H9 (cell line): ENCODE data around the gene SH3BP1. TPM values are rescaled to one million over a fixed set of nuclear protein-coding genes. Genes with fewer than 3 reads are reported as not detected.
A peak's percentile ranks its signal among the peaks of the same experiment; 100 is the strongest.

Source experiments
- DNase-seq: peaks from one replicate; pipeline ENCODE4 v3.0.0-alpha.2; 2017
- H2AFZ ChIP-seq: one replicate; pipeline ENCODE4 v1.6.1; 2013; ENCODE audit warnings: mild to moderate bottlenecking, low read length, control low read depth, moderate library complexity
- H2AK5ac ChIP-seq: 2 replicates; pipeline ENCODE4 v1.6.1; 2013; ENCODE audit warnings: low read length, control low read depth, mixed read lengths; ENCODE audit not compliant: insufficient read length
- H2BK120ac ChIP-seq: one replicate; pipeline ENCODE4 v1.6.1; 2013; ENCODE audit warnings: low read depth, mild to moderate bottlenecking, low read length, control low read depth, inconsistent platforms; ENCODE audit not compliant: poor library complexity, severe bottlenecking
- H2BK12ac ChIP-seq: 2 replicates; pipeline ENCODE4 v1.6.1; 2013; ENCODE audit warnings: low read length, control low read depth, mixed read lengths, low read depth; ENCODE audit not compliant: insufficient read length
- H2BK15ac ChIP-seq: 2 replicates; pipeline ENCODE4 v1.6.1; 2013; ENCODE audit warnings: low read depth, low read length, control low read depth
- H2BK20ac ChIP-seq: one replicate; pipeline ENCODE4 v1.6.1; 2013; ENCODE audit warnings: low read depth, mild to moderate bottlenecking, low read length, control low read depth, inconsistent platforms; ENCODE audit not compliant: poor library complexity, severe bottlenecking
- H2BK5ac ChIP-seq: 2 replicates; pipeline ENCODE4 v1.6.1; 2013; ENCODE audit warnings: low read length, control low read depth, mixed read lengths; ENCODE audit not compliant: insufficient read length
- H3K14ac ChIP-seq: 2 replicates; pipeline ENCODE4 v1.6.1; 2013; ENCODE audit warnings: low read length, control low read depth; ENCODE audit not compliant: insufficient read depth
- H3K18ac ChIP-seq: 2 replicates; pipeline ENCODE4 v1.6.1; 2013; ENCODE audit warnings: low read depth, mild to moderate bottlenecking, mixed read lengths, low read length, control low read depth; ENCODE audit not compliant: insufficient read length
- H3K23ac ChIP-seq: 2 replicates; pipeline ENCODE4 v1.6.1; 2013; ENCODE audit warnings: low read length, control low read depth, mixed read lengths, low read depth; ENCODE audit not compliant: insufficient read length
- H3K23me2 ChIP-seq: 2 replicates; pipeline ENCODE4 v1.6.1; 2013; ENCODE audit warnings: low read depth, mild to moderate bottlenecking, mixed read lengths, low read length, control low read depth; ENCODE audit not compliant: insufficient read length, poor library complexity, severe bottlenecking
- H3K27ac ChIP-seq: 2 replicates; pipeline ENCODE4 v1.5.1; 2013; ENCODE audit warnings: low read length, control low read depth, mixed read lengths, low read depth; ENCODE audit not compliant: insufficient read length
- H3K27me3 ChIP-seq: 2 replicates; pipeline ENCODE4 v1.6.1; 2013; ENCODE audit warnings: low read length, control low read depth, inconsistent platforms; ENCODE audit not compliant: insufficient read depth
- H3K4ac ChIP-seq: 2 replicates; pipeline ENCODE4 v1.6.1; 2013; ENCODE audit warnings: low read depth, mild to moderate bottlenecking, control low read depth, inconsistent platforms, low read length, moderate library complexity
- H3K4me1 ChIP-seq: 2 replicates; pipeline ENCODE4 v1.6.1; 2013; ENCODE audit warnings: low read length, control low read depth, inconsistent platforms; ENCODE audit not compliant: insufficient read depth
- H3K4me2 ChIP-seq: 2 replicates; pipeline ENCODE4 v1.6.1; 2013; ENCODE audit warnings: low read length, control low read depth, mixed read lengths; ENCODE audit not compliant: insufficient read length, insufficient read depth
- H3K56ac ChIP-seq: 2 replicates; pipeline ENCODE4 v1.6.1; 2013; ENCODE audit warnings: low read depth, mild to moderate bottlenecking, mixed read lengths, low read length, control low read depth; ENCODE audit not compliant: insufficient read length
- H3K79me1 ChIP-seq: 2 replicates; pipeline ENCODE4 v1.6.1; 2013; ENCODE audit warnings: low read depth, mild to moderate bottlenecking, moderate library complexity, low read length, control low read depth, inconsistent platforms; ENCODE audit not compliant: insufficient read depth, poor library complexity, severe bottlenecking
- H3K79me2 ChIP-seq: 2 replicates; pipeline ENCODE4 v1.6.1; 2013; ENCODE audit warnings: low read length, control low read depth, inconsistent platforms; ENCODE audit not compliant: insufficient read depth
- H3K9ac ChIP-seq: 2 replicates; pipeline ENCODE4 v1.6.1; 2013; ENCODE audit warnings: low read length, control low read depth, mixed read lengths; ENCODE audit not compliant: insufficient read length; ENCODE audit errors: extremely low read depth
- H3K9me3 ChIP-seq: one replicate; pipeline ENCODE4 v1.6.1; 2013; ENCODE audit warnings: low read depth, low read length, inconsistent platforms; ENCODE audit not compliant: control insufficient read depth
- H3T11ph ChIP-seq: one replicate; pipeline ENCODE4 v1.6.1; 2013; ENCODE audit warnings: mild to moderate bottlenecking, low read length, control low read depth, inconsistent platforms
- H4K20me1 ChIP-seq: one replicate; pipeline ENCODE4 v1.6.1; 2013; ENCODE audit not compliant: control insufficient read depth, insufficient read length, insufficient read depth
- H4K5ac ChIP-seq: 2 replicates; pipeline ENCODE4 v1.6.1; 2013; ENCODE audit warnings: low read depth, mild to moderate bottlenecking, mixed read lengths, low read length, control low read depth; ENCODE audit not compliant: insufficient read length
- H4K8ac ChIP-seq: replicated peaks from 2 replicates; pipeline ENCODE4 v1.6.1; 2013; ENCODE audit warnings: low read length, control low read depth, mixed read lengths, low read depth; ENCODE audit not compliant: insufficient read length
- H4K91ac ChIP-seq: 2 replicates; pipeline ENCODE4 v1.6.1; 2013; ENCODE audit warnings: low read depth, mild to moderate bottlenecking, moderate library complexity, mixed read lengths, low read length, control low read depth; ENCODE audit not compliant: insufficient read length
- H3K27ac Mint-ChIP-seq, 3 experiments: 2 replicates in 2 of 3; 3 replicates in 1 of 3; pipeline ENCODE4 v1.8.0; 2020 to 2021; ENCODE audit warnings: mixed read lengths in 3 of 3, mild to moderate bottlenecking in 1 of 3, moderate library complexity in 1 of 3
- H3K27me3 Mint-ChIP-seq: 2 replicates; pipeline ENCODE4 v1.8.0; 2021; ENCODE audit warnings: low read depth, mild to moderate bottlenecking, moderate library complexity, mixed read lengths
- H3K36me3 Mint-ChIP-seq, 3 experiments: 2 replicates in 2 of 3; 3 replicates in 1 of 3; pipeline ENCODE4 v1.8.0; 2020 to 2021; ENCODE audit warnings: low read depth in 3 of 3, mixed read lengths in 3 of 3; ENCODE audit not compliant: insufficient read depth in 1 of 3
- H3K4me1 Mint-ChIP-seq, 2 experiments: 2 replicates each; pipeline ENCODE4 v1.8.0; 2020; ENCODE audit warnings: mixed read lengths in 2 of 2
- H3K4me3 Mint-ChIP-seq, 2 experiments: 2 replicates in 1 of 2; 3 replicates in 1 of 2; pipeline ENCODE4 v1.8.0; 2020 to 2021; ENCODE audit warnings: mild to moderate bottlenecking in 2 of 2, mixed read lengths in 2 of 2, moderate library complexity in 1 of 2
- H3K9me3 Mint-ChIP-seq, 2 experiments: 2 replicates in 1 of 2; 3 replicates in 1 of 2; pipeline ENCODE4 v1.8.0; 2020; ENCODE audit warnings: mild to moderate bottlenecking in 2 of 2, mixed read lengths in 2 of 2, moderate library complexity in 1 of 2
- WGBS: extraction: QIAGEN DNeasy Blood & Tissue Kit; methylation state at CpG from one replicate; pipeline ENCODE4 v1.1.7; 2013; ENCODE audit warnings: missing lambda C conversion rate, low lambda C conversion rate, mixed read lengths; ENCODE audit not compliant: insufficient read length; ENCODE audit errors: extremely low coverage; 5-methylcytosine and 5-hydroxymethylcytosine counted together
- total RNA-seq: library from RNA; stranded (reverse); gene quantifications from 2 replicates; pipeline ENCODE4 v1.2.1, GENCODE V29; 2021
- TF ChIP-seq, protein P1 (sequence below): fragments of 200-600 bp; sonication (generic); conservative IDR thresholded peaks from 3 replicates; pipeline ENCODE4 v1.8.0; 2021; ENCODE audit warnings: antibody characterized with exemption, mild to moderate bottlenecking

Gene SH3BP1
- total RNA-seq, 1 experiment from 2014 or later: 33.6 TPM

DNA sequence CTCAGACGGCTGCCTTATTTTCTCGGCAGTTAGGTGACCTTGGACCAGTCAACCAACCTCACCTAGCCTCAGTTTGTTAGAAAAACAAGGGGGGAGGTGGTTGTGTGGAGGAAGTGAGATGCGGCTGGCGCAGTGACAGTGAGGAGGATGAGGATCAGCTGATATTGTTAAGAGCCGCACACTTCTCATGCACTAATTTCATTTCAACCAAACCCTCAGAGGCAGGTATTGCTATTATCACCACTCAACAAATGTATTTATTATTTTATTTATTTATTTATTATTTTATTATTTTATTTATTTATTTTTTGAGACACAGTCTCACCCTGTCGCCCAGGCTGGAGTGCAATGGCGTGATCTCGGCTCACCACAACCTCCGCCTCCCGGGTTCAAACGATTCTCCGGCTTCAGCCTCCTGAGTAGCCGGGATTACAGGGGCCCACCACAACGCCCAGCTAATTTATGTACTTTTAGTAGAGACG lies 38.1 kb downstream of the SH3BP1 start:
- Histone ChIP-seq H2BK5ac (no peak overlapping the region), H4K8ac (no peak overlapping the region), H3K79me2 (no peaks in the 10 kb centered on the region), H3K79me1 (no peaks in the 10 kb centered on the region), H2BK20ac (no peak overlapping the region), H3K27ac (no peak overlapping the region), H2BK12ac (no peak overlapping the region), H3K4me1 (no peaks in the 10 kb centered on the region), H4K20me1 (no peaks in the 10 kb centered on the region), H3K14ac (no peak overlapping the region), H3K27me3 (no peaks in the 10 kb centered on the region), H3K56ac (no peak overlapping the region), H2AK5ac (no peak overlapping the region), H3K9ac (peak overlapping the region; percentile 24), H3K9me3 (no peaks in the 10 kb centered on the region), H3K4me2 (peak overlapping the region; percentile 76), H3K23me2 (peaks cover 3% of the 10 kb centered on the region), H3K4ac (no peak overlapping the region), H2BK120ac (no peak overlapping the region), H3K18ac (no peak overlapping the region), H2BK15ac (no peak overlapping the region), H3K23ac (no peak overlapping the region), H4K5ac (no peak overlapping the region), H4K91ac (no peak overlapping the region), H2AFZ (no peak overlapping the region), H3T11ph (no peak overlapping the region)
- WGBS: no CpG with 5 or more reads among the region's 15 CpGs
- Mint-ChIP-seq H3K27me3 (peaks cover 6% of the 10 kb centered on the region), H3K4me1 (peaks cover 5 to 24% of the 10 kb centered on the region in 2 experiments), H3K4me3 (peak overlapping the region; percentile 60 to 73), H3K27ac (peak overlapping the region in 2 of 3 experiments; percentile 61 to 89; a peak in 3 of 7 replicates), H3K9me3 (no peaks in the 10 kb centered on the region), H3K36me3 (no peaks in the 10 kb centered on the region; a peak in 1 of 7 replicates)
- no peak for DNase-seq
- TF ChIP-seq, protein P1, sequence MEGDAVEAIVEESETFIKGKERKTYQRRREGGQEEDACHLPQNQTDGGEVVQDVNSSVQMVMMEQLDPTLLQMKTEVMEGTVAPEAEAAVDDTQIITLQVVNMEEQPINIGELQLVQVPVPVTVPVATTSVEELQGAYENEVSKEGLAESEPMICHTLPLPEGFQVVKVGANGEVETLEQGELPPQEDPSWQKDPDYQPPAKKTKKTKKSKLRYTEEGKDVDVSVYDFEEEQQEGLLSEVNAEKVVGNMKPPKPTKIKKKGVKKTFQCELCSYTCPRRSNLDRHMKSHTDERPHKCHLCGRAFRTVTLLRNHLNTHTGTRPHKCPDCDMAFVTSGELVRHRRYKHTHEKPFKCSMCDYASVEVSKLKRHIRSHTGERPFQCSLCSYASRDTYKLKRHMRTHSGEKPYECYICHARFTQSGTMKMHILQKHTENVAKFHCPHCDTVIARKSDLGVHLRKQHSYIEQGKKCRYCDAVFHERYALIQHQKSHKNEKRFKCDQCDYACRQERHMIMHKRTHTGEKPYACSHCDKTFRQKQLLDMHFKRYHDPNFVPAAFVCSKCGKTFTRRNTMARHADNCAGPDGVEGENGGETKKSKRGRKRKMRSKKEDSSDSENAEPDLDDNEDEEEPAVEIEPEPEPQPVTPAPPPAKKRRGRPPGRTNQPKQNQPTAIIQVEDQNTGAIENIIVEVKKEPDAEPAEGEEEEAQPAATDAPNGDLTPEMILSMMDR: no peak
